Calu3 (cell line): ENCODE results near the gene MAT1A. TPM values are rescaled to one million over a fixed set of nuclear protein-coding genes. Genes with fewer than 3 reads are reported as not detected.

ENCODE experiments used
- BruUV-seq: library from RNA; stranded (reverse); fragments of 400-500 nt; replicated peaks from 2 replicates; lab custom pipeline; 2021; lab: Mats Ljungman, UMichigan
- CTCF ChIA-PET: fragments of 300-600 bp; sonication (Branson Sonifier 250); formaldehyde crosslinking; loops from one replicate; lab custom pipeline; 2022; ENCODE audit warnings: antibody characterized with exemption; lab: Charles Lee
- DNase-seq: peaks from one replicate; pipeline ENCODE4 v3.0.0; 2022
- H3K27ac Mint-ChIP-seq: one replicate; pipeline ENCODE4 v1.8.0; 2022; ENCODE audit warnings: mixed read lengths; ENCODE audit not compliant: unreplicated experiment
- H3K27me3 Mint-ChIP-seq: one replicate; pipeline ENCODE4 v1.8.0; 2022; ENCODE audit warnings: mixed read lengths; ENCODE audit not compliant: unreplicated experiment
- H3K36me3 Mint-ChIP-seq: one replicate; pipeline ENCODE4 v1.8.0; 2022; ENCODE audit warnings: mild to moderate bottlenecking, moderate library complexity, mixed read lengths; ENCODE audit not compliant: insufficient read depth, unreplicated experiment
- H3K4me1 Mint-ChIP-seq: one replicate; pipeline ENCODE4 v1.8.0; 2022; ENCODE audit warnings: mild to moderate bottlenecking, low read depth, mixed read lengths; ENCODE audit not compliant: unreplicated experiment
- H3K4me3 Mint-ChIP-seq: one replicate; pipeline ENCODE4 v1.8.0; 2022; ENCODE audit warnings: mild to moderate bottlenecking, low read depth, moderate library complexity, mixed read lengths; ENCODE audit not compliant: unreplicated experiment
- H3K9me3 Mint-ChIP-seq: one replicate; pipeline ENCODE4 v1.8.0; 2022; ENCODE audit warnings: low read depth, mixed read lengths; ENCODE audit not compliant: unreplicated experiment
- CTCF ChIP-seq: fragments of 200-600 bp; IDR thresholded peaks from one replicate; pipeline ENCODE4 v1.8.0; 2022; ENCODE audit warnings: antibody characterized with exemption; ENCODE audit not compliant: unreplicated experiment
- intact Hi-C: fragments of 100-400 bp; cut with micrococcal nuclease; formaldehyde crosslinking; loops from one replicate; pipeline ENCODE4 v1.10.0; 2022; ENCODE audit not compliant: unreplicated experiment
- total RNA-seq: library from RNA; stranded (reverse); gene quantifications from 2 replicates; pipeline ENCODE4 v1.2.3, GENCODE V29; 2022

The MAT1A gene
- total RNA-seq, 1 experiment from 2014 or later = not detected

- intact Hi-C loops = no loop called here
- H3K27me3 Mint-ChIP-seq = peaks cover 94% of the 10 kb centered on the region
- H3K4me3 Mint-ChIP-seq = no peak overlapping the region
- DNase-seq = no peak
- no peak for TF ChIP-seq CTCF
- no peaks in the 10 kb centered on the region for H3K36me3 Mint-ChIP-seq
- BruUV-seq = no TSS peak
- H3K27ac Mint-ChIP-seq = no peak overlapping the region
- CTCF ChIA-PET = interaction anchor here (0.6 kb wide), 1 partner anchor 132 kb away, joined by 3 read pairs; no protein-coding TSS in a partner anchor
- H3K9me3 Mint-ChIP-seq = peaks cover 5% of the 10 kb centered on the region
- H3K4me1 Mint-ChIP-seq = no peaks in the 10 kb centered on the region
These were observed 3.3 kb upstream of the MAT1A start for GRCh38 chr10:80292607-80293239.

GRCh38 chr10:80290474-80291220, 1.2 kb upstream of the MAT1A start:
- TF ChIP-seq CTCF = no peak
- CTCF ChIA-PET = no interaction called here
- no TSS peak for BruUV-seq
- Mint-ChIP-seq H3K4me3 (no peak overlapping the region), H3K4me1 (no peaks in the 10 kb centered on the region), H3K9me3 (no peaks in the 10 kb centered on the region), H3K27me3 (peaks cover 93% of the 10 kb centered on the region), H3K36me3 (no peaks in the 10 kb centered on the region), H3K27ac (no peak overlapping the region)
- no peak for DNase-seq
- intact Hi-C loops = no loop called here

- no peak for TF ChIP-seq CTCF
- no TSS peak for BruUV-seq
- Mint-ChIP-seq H3K27ac (no peak overlapping the region), H3K4me3 (no peak overlapping the region), H3K4me1 (no peaks in the 10 kb centered on the region), H3K27me3 (peaks cover 93% of the 10 kb centered on the region), H3K9me3 (no peaks in the 10 kb centered on the region), H3K36me3 (no peaks in the 10 kb centered on the region)
- CTCF ChIA-PET = interaction anchor here (0.5 to 0.6 kb wide), 2 partner anchors 9 to 102 kb away, joined by 4 to 5 read pairs; no protein-coding TSS in a partner anchor
- no peak for DNase-seq
- intact Hi-C loops = no loop called here
These were observed 609 bp downstream of the MAT1A start for GRCh38 chr10:80288849-80289248.

GRCh38 chr10:80284522-80284921, 4.9 kb downstream of the MAT1A start:
- Mint-ChIP-seq H3K9me3 (no peaks in the 10 kb centered on the region), H3K27me3 (peaks cover 85% of the 10 kb centered on the region), H3K27ac (no peak overlapping the region), H3K4me3 (no peak overlapping the region), H3K4me1 (peaks cover 10% of the 10 kb centered on the region), H3K36me3 (no peaks in the 10 kb centered on the region)
- no TSS peak for BruUV-seq
- intact Hi-C loops = no loop called here
- DNase-seq = no peak
- CTCF ChIA-PET = no interaction called here
- no peak for TF ChIP-seq CTCF
